HepG2 (cell line): ENCODE data around the gene TADA3. TPM values are rescaled to one million over a fixed set of nuclear protein-coding genes. Genes with fewer than 3 reads are reported as not detected.

ENCODE experiments used
- ATAC-seq: fragments of 200-7000 bp; cut with Tn5 transposase; 3 replicates; pipeline ENCODE4 v1.9.1; 2020; ENCODE audit warnings: mild to moderate bottlenecking, moderate library complexity
- BruUV-seq: library from RNA; stranded (reverse); fragments of 400-500 nt; replicated peaks from 2 replicates; lab custom pipeline; 2021; lab: Mats Ljungman, UMichigan
- CTCF ChIA-PET: fragments of 300-600 bp; formaldehyde crosslinking; extraction: SDS; loops from one replicate; lab custom pipeline; 2021; ENCODE audit warnings: low total read pairs, inconsistent platforms, low intra/inter-chr PET ratio; lab: Yijun Ruan, JAX
- POLR2A ChIA-PET: fragments of 350-600 bp; sonication (Branson Sonifier 250); formaldehyde crosslinking; loops from one replicate; lab custom pipeline; 2020; ENCODE audit warnings: antibody characterized with exemption, inconsistent platforms; lab: Yijun Ruan, JAX
- DNase-seq: peaks from one replicate; pipeline ENCODE4 v3.0.0-alpha.2; 2015; ENCODE audit warnings: low spot score
- FAIRE-seq: peaks from 3 replicates; lab custom pipeline; 2011; peaks lifted over from hg19 to GRCh38; lab: Jason Lieb, UNC
- H2AFZ ChIP-seq: one replicate; pipeline ENCODE4 v1.6.1; 2011; ENCODE audit warnings: low read length, inconsistent platforms
- H3K27ac ChIP-seq: fragments of 300-600 bp; 3 replicates; pipeline ENCODE4 v1.8.0; 2011; ENCODE audit warnings: mixed run types, mild to moderate bottlenecking, mixed read lengths, low read length, inconsistent platforms; ENCODE audit not compliant: insufficient read depth; ENCODE audit errors: extremely low read length
- H3K27me3 ChIP-seq, 2 experiments: fragments of 200-600 bp in 1 of 2; 2 replicates in 1 of 2; 3 replicates in 1 of 2; pipeline versions ENCODE4 v1.6.0 to v1.8.0; 2011; ENCODE audit warnings: low read length in 2 of 2, mild to moderate bottlenecking in 2 of 2, moderate library complexity in 2 of 2, inconsistent platforms in 1 of 2; ENCODE audit not compliant: insufficient read depth in 2 of 2, control insufficient read depth in 1 of 2
- H3K36me3 ChIP-seq, 2 experiments: fragments of 200-600 bp in 1 of 2; replicated peaks in 1 of 2; 2 replicates in 1 of 2; 3 replicates in 1 of 2; pipeline versions ENCODE4 v1.5.1 to v1.8.0; 2011; ENCODE audit warnings: low read length in 2 of 2, inconsistent platforms in 1 of 2; ENCODE audit not compliant: insufficient read depth in 2 of 2, control insufficient read depth in 1 of 2
- H3K4me1 ChIP-seq: 2 replicates; pipeline ENCODE4 v1.5.1; 2012; ENCODE audit warnings: low read length, inconsistent platforms; ENCODE audit not compliant: insufficient read depth
- H3K4me2 ChIP-seq: 2 replicates; pipeline ENCODE4 v1.6.0; 2011; ENCODE audit warnings: low read depth, low read length, inconsistent platforms
- H3K4me3 ChIP-seq, 3 experiments: fragments of 200-600 bp in 1 of 3; sonication (generic), shearing (Covaris generic) in 1 of 3; replicated peaks in 1 of 3; 2 replicates each; pipeline ENCODE4 v1.5.1; 2011 to 2016; ENCODE audit warnings: low read length in 3 of 3, inconsistent platforms in 2 of 3, low read depth in 2 of 3, mild to moderate bottlenecking in 2 of 3, control low read depth in 1 of 3, mixed read lengths in 1 of 3; ENCODE audit not compliant: insufficient read depth in 1 of 3
- H3K79me2 ChIP-seq: one replicate; pipeline ENCODE4 v1.6.1; 2011; ENCODE audit warnings: low read length, inconsistent platforms; ENCODE audit not compliant: insufficient read depth
- H3K9ac ChIP-seq: 2 replicates; pipeline ENCODE4 v1.6.0; 2011; ENCODE audit warnings: mild to moderate bottlenecking, low read depth, low read length, inconsistent platforms; ENCODE audit not compliant: insufficient read depth
- H3K9me3 ChIP-seq: 2 replicates; pipeline ENCODE4 v1.5.1; 2012; ENCODE audit warnings: mild to moderate bottlenecking, low read length
- H4K20me1 ChIP-seq: 2 replicates; pipeline ENCODE4 v1.6.0; 2011; ENCODE audit warnings: inconsistent platforms, mild to moderate bottlenecking, low read length, moderate library complexity; ENCODE audit not compliant: insufficient read depth
- AGO2 ChIP-seq: fragments of 200-400 bp; formaldehyde crosslinking; optimal IDR thresholded peaks from 2 replicates; pipeline ENCODE3; 2017; ENCODE audit warnings: mild to moderate bottlenecking, low read depth, low read length, moderate library complexity
- FOXK1 ChIP-seq: sonication (generic); formaldehyde crosslinking; IDR thresholded peaks from 2 replicates; pipeline ENCODE4 v1.4.0; 2020; ENCODE audit warnings: low read depth, missing genetic modification reagents, borderline replicate concordance
- MED13 ChIP-seq: sonication (generic); formaldehyde crosslinking; IDR thresholded peaks from 2 replicates; pipeline ENCODE4 v1.5.0; 2020; ENCODE audit warnings: missing genetic modification reagents
- ZNF205 ChIP-seq: IDR thresholded peaks from 2 replicates; pipeline ENCODE4 v1.6.1; 2018; ENCODE audit warnings: missing biosample characterization, missing genetic modification reagents
- ZNF513 ChIP-seq: sonication (generic); formaldehyde crosslinking; conservative IDR thresholded peaks from 2 replicates; pipeline ENCODE4 v1.5.0; 2020; ENCODE audit warnings: missing genetic modification reagents
- ZNF607 ChIP-seq: sonication (generic); formaldehyde crosslinking; IDR thresholded peaks from 2 replicates; pipeline ENCODE4 v1.5.1; 2020; ENCODE audit warnings: missing genetic modification reagents, mild to moderate bottlenecking, borderline replicate concordance
- ZNF629 ChIP-seq: sonication (generic); formaldehyde crosslinking; conservative IDR thresholded peaks from 2 replicates; pipeline ENCODE4 v1.5.0; 2020; ENCODE audit warnings: missing genetic modification reagents
- ZNF652 ChIP-seq: IDR thresholded peaks from 2 replicates; pipeline ENCODE4 v1.6.1; 2016; ENCODE audit warnings: low read depth, borderline replicate concordance
- ZNF737 ChIP-seq: sonication (generic); formaldehyde crosslinking; IDR thresholded peaks from 2 replicates; pipeline ENCODE4 v1.5.0; 2020; ENCODE audit warnings: missing genetic modification reagents, mild to moderate bottlenecking, borderline replicate concordance
- ZNF780A ChIP-seq: sonication (generic); formaldehyde crosslinking; IDR thresholded peaks from 2 replicates; pipeline ENCODE4 v1.8.0; 2022; ENCODE audit warnings: mild to moderate bottlenecking, missing genetic modification reagents, moderate library complexity
- ZSCAN29 ChIP-seq: sonication (generic); formaldehyde crosslinking; conservative IDR thresholded peaks from 2 replicates; pipeline ENCODE4 v1.4.0; 2020; ENCODE audit warnings: mild to moderate bottlenecking, missing genetic modification reagents
- WGBS: methylation state at CpG from one replicate; pipeline ENCODE4 v1.1.6; 2017; ENCODE audit warnings: low lambda C conversion rate; 5-methylcytosine and 5-hydroxymethylcytosine counted together
- in situ Hi-C: cut with HindIII; loops from 2 replicates; pipeline ENCODE4 v1.10.0; 2017; ENCODE audit warnings: low pct_unique_long_range_greater_than_20kb; ENCODE audit not compliant: extremely low pct_ligation_motif_present
- intact Hi-C: fragments of 100-400 bp; cut with micrococcal nuclease; formaldehyde crosslinking; loops from one replicate; pipeline ENCODE4 v1.10.0; 2022; ENCODE audit not compliant: unreplicated experiment
- polyA plus RNA-seq, 8 experiments: library from polyadenylated mRNA; depleted of rRNA in 3 of 8; stranded (reverse) in 7 of 8; unstranded in 1 of 8; fragments of >200 nt; fragmentation: Illumina TruSeq in 4 of 8; extraction: Trizol in 4 of 8; gene quantifications; 2 replicates each; pipeline versions ENCODE4 v1.2.1 to v1.2.3, GENCODE V29; 2011 to 2016; ENCODE audit warnings: low read depth in 4 of 8, missing spikeins in 1 of 8, mixed read lengths in 1 of 8; ENCODE audit not compliant: insufficient read depth in 1 of 8
- total RNA-seq, 5 experiments: library from RNA; depleted of rRNA; stranded (reverse); fragments of >200 nt; fragmentation: Illumina TruSeq; extraction: Trizol; gene quantifications; 2 replicates each; pipeline ENCODE4 v1.2.3, GENCODE V29; 2016; ENCODE audit warnings: low read depth in 1 of 5

The TADA3 gene
- total and polyA plus RNA-seq, 2 of the 13 experiments (the other 11 are each of a cell fraction or from before 2014, with no cell fraction given), result 32.1 to 37.1 TPM

- TF ChIP-seq ZNF607 (CRISPR knock-in tag), result no peak
- TF ChIP-seq ZNF652, result no peak
These were observed 45.9 kb downstream of the TADA3 start (continued) for GRCh38 chr3:9746330-9746729.

GRCh38 chr3:9745521-9745920 lies 46.8 kb downstream of the TADA3 start:
- Histone ChIP-seq H2AFZ (no peak overlapping the region), H3K9me3 (no peaks in the 10 kb centered on the region), H3K4me3 (no peak overlapping the region), H3K36me3 (peaks cover 42 to 67% of the 10 kb centered on the region in 2 experiments), H3K4me2 (no peak overlapping the region), H3K27me3 (no peaks in the 10 kb centered on the region), H3K4me1 (peaks cover 7% of the 10 kb centered on the region; the same call in 1 of the 2 replicates), H4K20me1 (no peaks in the 10 kb centered on the region), H3K79me2 (peaks cover 3% of the 10 kb centered on the region), H3K9ac (no peak overlapping the region), H3K27ac (no peak overlapping the region)
- no peak for FAIRE-seq
- no peak for DNase-seq
- intact Hi-C loops, result no loop called here
- 97% methylated on average over 12 of the region's 12 CpGs for WGBS
- BruUV-seq, result no TSS peak
- CTCF ChIA-PET, result no interaction called here
- POLR2A ChIA-PET, result no interaction called here
- TF ChIP-seq FOXK1 (CRISPR knock-in tag), result no peak
- TF ChIP-seq AGO2, result peak; percentile 57
- in situ Hi-C loops, result no loop called here
- no peak for ATAC-seq

GRCh38 chr3:9744162-9744561 lies 48.1 kb downstream of the TADA3 start:
- ChIA-PET POLR2A (no interaction called here), CTCF (no interaction called here)
- Histone ChIP-seq H3K9ac (no peak overlapping the region), H3K36me3 (peaks cover 50 to 81% of the 10 kb centered on the region in 2 experiments), H3K79me2 (no peaks in the 10 kb centered on the region), H4K20me1 (no peaks in the 10 kb centered on the region), H2AFZ (no peak overlapping the region), H3K4me2 (no peak overlapping the region), H3K9me3 (no peaks in the 10 kb centered on the region), H3K4me1 (peaks cover 5% of the 10 kb centered on the region; the same call in 1 of the 2 replicates), H3K4me3 (no peak overlapping the region), H3K27me3 (no peaks in the 10 kb centered on the region), H3K27ac (no peak overlapping the region)
- WGBS, result 97% methylated on average over 13 of the region's 13 CpGs
- DNase-seq (no peak), ATAC-seq (no peak), FAIRE-seq (no peak)
- no TSS peak for BruUV-seq
- intact Hi-C loops, result no loop called here
- in situ Hi-C loops, result no loop called here
- TF ChIP-seq MED13 (CRISPR knock-in tag), result no peak
- TF ChIP-seq ZNF205 (CRISPR knock-in tag), result no peak
- no peak for TF ChIP-seq ZNF513 (CRISPR knock-in tag)
- TF ChIP-seq ZNF737, result no peak
- TF ChIP-seq ZNF607 (CRISPR knock-in tag), result no peak
- no peak for TF ChIP-seq ZNF780A (CRISPR knock-in tag)
- TF ChIP-seq ZSCAN29 (CRISPR knock-in tag), result no peak
- TF ChIP-seq ZNF629 (CRISPR knock-in tag), result no peak
